ENCODE measurements around the gene MEF2A.

Gene MEF2A

DNA sequence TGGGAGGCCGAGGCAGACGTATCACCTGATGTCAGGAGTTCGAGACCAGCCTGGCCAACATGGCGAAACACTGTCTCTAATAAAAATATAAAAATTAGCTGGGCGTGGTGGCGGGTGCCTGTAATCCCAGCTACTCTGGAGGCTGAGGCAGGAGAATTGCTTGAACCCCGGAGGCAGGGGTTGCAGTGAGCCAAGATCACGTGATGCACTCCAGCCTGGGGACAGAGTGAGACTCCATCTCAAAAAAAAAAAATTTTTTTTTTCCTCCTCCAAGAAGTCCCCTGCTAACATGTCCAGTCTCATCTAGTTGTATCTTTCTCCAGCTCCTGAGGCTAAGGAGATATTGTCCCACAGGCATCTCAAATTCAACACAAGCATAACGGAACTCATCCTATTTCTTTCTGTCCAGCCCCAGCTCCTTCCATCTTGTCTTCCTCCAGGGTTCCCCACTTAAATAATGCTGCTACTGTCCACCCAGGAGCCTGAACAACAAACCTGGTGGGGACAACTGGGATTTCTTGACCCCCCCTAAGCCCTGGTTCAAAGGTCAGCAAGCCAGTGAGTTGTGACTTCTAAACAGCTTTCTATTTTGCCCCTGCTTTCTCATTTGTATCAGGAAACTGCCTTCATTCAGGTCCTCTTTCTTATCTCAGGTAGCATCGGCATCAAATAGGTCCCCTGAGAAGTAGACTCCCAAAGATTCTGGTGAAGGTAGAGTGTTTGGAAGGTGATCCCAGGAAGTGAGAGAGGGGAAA lies 4.1 kb upstream of the MEF2A start:
- no peak overlapping the region for H3K4me3 ChIP-seq (ENCODE audit: low read depth, low read length)
- TF ChIP-seq, protein P1, sequence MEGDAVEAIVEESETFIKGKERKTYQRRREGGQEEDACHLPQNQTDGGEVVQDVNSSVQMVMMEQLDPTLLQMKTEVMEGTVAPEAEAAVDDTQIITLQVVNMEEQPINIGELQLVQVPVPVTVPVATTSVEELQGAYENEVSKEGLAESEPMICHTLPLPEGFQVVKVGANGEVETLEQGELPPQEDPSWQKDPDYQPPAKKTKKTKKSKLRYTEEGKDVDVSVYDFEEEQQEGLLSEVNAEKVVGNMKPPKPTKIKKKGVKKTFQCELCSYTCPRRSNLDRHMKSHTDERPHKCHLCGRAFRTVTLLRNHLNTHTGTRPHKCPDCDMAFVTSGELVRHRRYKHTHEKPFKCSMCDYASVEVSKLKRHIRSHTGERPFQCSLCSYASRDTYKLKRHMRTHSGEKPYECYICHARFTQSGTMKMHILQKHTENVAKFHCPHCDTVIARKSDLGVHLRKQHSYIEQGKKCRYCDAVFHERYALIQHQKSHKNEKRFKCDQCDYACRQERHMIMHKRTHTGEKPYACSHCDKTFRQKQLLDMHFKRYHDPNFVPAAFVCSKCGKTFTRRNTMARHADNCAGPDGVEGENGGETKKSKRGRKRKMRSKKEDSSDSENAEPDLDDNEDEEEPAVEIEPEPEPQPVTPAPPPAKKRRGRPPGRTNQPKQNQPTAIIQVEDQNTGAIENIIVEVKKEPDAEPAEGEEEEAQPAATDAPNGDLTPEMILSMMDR (IDR thresholded peaks at IDR 0.05; ENCODE audit: control insufficient read depth, extremely low read depth, insufficient read depth), result no peak
- no peak for DNase-seq (ENCODE audit: low read depth)

DNA sequence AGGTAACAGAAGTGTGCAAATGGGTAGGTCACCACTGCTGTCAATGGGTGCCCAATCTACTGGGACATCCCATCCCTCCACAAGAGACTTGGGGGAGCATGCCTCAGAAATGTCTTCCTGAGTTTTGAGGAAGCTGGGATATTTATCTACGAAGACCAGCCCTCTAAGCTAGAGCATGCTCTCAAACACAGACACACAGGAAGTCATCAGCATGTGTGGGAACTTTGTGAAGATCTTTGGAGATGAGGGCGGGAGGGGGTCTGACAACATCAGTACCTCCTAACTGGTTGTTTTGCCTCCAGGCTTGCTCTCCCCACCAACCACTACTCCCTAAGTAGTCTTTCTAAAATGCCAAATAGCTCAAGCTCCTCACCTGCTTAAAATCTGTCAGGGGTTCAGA lies 3.5 kb upstream of the MEF2A start:
- no peak for DNase-seq (ENCODE audit: low read depth)
- TF ChIP-seq, protein P1 (IDR thresholded peaks at IDR 0.05; ENCODE audit: control insufficient read depth, extremely low read depth, insufficient read depth), result no peak

DNA sequence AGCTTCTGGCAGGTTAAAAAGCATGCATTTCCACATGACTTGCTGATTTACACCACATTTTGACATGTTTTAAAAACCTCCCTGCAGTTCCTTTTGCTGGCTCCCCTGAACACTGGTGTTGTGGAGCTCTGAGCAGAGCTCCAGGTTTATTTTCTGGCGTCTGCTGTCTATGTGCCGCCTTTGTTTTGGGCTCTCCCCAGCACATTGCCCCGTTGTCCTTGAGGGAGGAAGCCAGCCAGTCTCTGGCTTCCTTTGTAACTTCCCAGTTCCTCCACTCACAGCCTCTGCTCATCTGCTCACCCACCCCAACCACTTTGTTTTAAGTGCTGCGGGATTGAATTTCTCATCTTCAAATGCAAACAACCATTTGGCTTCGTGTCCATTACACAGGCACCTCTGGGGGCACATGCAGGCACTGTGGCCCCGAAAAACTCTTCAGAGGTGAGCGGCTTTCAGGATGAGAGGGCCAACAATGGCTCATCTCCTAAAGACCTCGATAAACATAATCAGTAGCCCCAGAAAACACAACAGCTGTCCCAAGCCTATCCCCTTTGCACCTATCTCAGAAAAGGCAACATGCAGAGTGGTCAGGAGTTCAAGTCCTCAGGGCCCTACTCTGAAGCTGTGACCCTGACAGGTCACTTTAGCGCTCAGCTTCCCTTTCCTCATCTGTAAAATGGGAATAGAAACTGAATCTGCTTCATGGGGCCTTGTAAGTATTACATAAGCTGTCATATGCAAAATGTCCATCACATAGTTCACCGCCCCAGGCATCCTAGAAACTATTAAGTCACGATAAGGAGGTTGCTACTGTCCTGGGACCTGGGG lies 1.3 kb upstream of the MEF2A start:
- TF ChIP-seq, protein P1 (IDR thresholded peaks at IDR 0.05; ENCODE audit: control insufficient read depth, extremely low read depth, insufficient read depth), result no peak
- H3K4me3 ChIP-seq (ENCODE audit: low read depth, low read length), result peak overlapping the region; percentile 31
- no peak for DNase-seq (ENCODE audit: low read depth)

More for the DNA sequence above, 3.5 kb upstream of the MEF2A start:
- H3K4me3 ChIP-seq (ENCODE audit: low read depth, low read length), result no peak overlapping the region

DNA sequence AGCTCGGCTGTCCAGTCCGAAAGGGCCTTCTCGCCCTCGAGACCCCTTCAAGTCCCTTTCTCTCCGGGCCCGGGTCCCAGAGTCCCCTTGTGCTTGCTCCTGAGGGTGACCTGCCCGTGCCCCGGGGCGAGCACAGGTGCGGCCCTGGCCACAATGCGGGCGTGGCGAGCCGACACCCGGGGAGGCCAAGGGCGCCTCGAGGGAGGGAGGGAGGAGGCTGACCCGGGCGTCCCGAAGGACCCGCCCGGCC lies 810 bp upstream of the MEF2A start:
- TF ChIP-seq, protein P1 (IDR thresholded peaks at IDR 0.05; ENCODE audit: control insufficient read depth, extremely low read depth, insufficient read depth), result no peak
- H3K4me3 ChIP-seq (ENCODE audit: low read depth, low read length), result peak overlapping the region; percentile 31
- DNase-seq (ENCODE audit: low read depth), result no peak

DNA sequence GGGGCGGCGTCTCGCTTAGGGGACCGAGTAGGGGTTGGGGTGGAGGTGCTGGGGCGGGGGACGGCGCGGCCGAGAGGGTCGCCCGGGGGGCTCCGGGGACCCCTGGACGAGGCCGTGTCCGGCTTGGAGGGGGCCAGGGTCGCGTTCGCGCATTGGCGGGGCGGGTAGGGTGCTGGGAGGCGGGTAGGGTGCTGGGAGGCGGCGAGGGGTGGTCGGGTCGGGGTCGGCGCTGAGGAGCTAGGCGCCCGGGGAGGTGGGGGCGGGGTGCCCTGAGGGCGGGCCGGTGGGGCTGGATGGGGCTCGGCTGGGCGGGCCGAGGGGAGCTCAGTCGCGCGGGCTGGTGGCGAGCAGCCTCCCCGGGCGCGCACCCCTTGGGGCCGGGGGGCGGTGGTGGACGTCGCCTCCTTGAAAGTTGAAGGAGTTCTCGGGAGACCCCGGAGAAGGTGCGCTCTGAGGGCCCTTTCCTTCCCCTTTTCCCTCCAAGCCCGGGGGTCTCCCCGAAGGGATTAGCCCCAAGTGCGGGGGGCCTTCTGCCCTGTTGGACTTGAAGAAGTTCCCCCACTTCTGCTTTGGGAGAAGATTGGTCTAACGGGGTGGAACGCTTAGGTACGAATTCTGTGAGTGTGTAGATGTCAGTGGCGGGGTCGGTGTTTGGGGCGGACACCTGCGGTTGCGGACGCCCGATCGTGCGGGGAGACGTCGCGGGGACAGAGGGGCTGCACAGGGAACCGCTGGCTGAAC lies 543 bp downstream of the MEF2A start:
- TF ChIP-seq, protein P1 (IDR thresholded peaks at IDR 0.05; ENCODE audit: control insufficient read depth, extremely low read depth, insufficient read depth), result no peak
- DNase-seq (ENCODE audit: low read depth), result no peak
- peak overlapping the region; percentile 85 for H3K4me3 ChIP-seq (ENCODE audit: low read depth, low read length)

DNA sequence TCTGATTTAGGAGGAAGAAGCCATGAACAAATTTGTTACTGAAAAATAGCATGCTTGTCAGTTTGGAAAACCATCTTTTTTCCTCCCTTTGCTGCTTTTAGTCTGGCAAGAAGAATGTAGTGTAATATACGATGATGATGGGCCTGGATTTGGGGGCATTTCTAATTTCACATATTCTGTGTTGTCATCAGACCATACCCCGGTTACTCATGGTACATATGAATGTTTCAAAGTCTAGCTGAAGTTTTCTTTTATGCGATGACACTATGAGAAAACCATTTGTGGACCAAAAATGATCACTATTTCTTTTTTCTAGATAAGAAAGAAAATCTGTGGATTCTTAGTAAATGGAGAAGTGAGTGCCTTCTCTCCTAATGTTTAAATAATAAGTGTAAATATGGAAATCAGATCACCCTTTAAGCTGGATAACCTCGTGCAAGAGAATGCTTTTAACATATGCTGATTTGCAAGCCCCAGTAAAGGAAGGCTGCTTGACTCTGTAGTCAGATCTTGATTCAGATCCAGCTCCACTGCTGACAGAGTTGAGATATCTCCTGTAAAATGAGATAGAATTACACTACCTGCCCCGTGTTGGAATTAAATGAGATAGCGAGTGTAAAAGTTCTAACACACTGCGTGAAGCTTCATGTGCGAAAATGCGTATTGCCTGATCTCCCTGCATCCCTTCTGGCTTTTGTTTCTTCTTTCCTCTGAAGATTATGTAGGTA lies 3.0 kb downstream of the MEF2A start:
- no peak for DNase-seq (ENCODE audit: low read depth)
- no peak overlapping the region for H3K4me3 ChIP-seq (ENCODE audit: low read depth, low read length)
- TF ChIP-seq, protein P1 (IDR thresholded peaks at IDR 0.05; ENCODE audit: control insufficient read depth, extremely low read depth, insufficient read depth), result no peak

All from LNCaP clone FGC (cell line).